ENCODE measurements around the gene OTOP1. TPM values are rescaled to one million over a fixed set of nuclear protein-coding genes. Genes with fewer than 3 reads are reported as not detected.
A peak's percentile ranks its signal among the peaks of the same experiment; 100 is the strongest.

OTOP1 gene
- total RNA-seq, 2 experiments from 2014 or later: not detected

- Mint-ChIP-seq H3K9me3 (no peaks in the 10 kb centered on the region), H3K4me3 (peak overlapping the region; percentile 39), H3K4me1 (ENCODE audit: low read depth) (peaks cover 24% of the 10 kb centered on the region), H3K36me3 (ENCODE audit: low read depth) (peaks cover 51% of the 10 kb centered on the region), H3K27ac (peak overlapping the region; percentile 84), H3K27me3 (no peaks in the 10 kb centered on the region)
- DNase-seq (peak; percentile 42), ATAC-seq (peak; percentile 74)
- intact Hi-C loops (cut with micrococcal nuclease): no loop called here
- TF ChIP-seq CTCF (IDR thresholded peaks at IDR 0.05): no peak
- POLR2A ChIA-PET: interaction anchor here (1.5 kb wide), 1 partner anchor 9 kb away, joined by 3 read pairs; no protein-coding TSS in a partner anchor
- CTCF ChIA-PET: interaction anchor here (3.1 kb wide), 1 partner anchor 9 kb away, joined by 10 read pairs; no protein-coding TSS in a partner anchor
Observed at GRCh38 chr4:4269331-4269731, 42.6 kb upstream of the OTOP1 start.

- H3K4me3 Mint-ChIP-seq: peak overlapping the region; percentile 26
- no peak for TF ChIP-seq CTCF (IDR thresholded peaks at IDR 0.05)
Observed at GRCh38 chr4:4268776-4269175, 42.0 kb upstream of the OTOP1 start.

GRCh38 chr4:4267981-4268380, 41.3 kb upstream of the OTOP1 start:
- intact Hi-C loops (cut with micrococcal nuclease): no loop called here
- ChIA-PET CTCF (interaction anchor here (0.9 to 3.1 kb wide), 2 partner anchors 8 to 16 kb away, joined by 4 to 10 read pairs; no protein-coding TSS in a partner anchor), POLR2A (interaction anchor here (1.0 kb wide), 1 partner anchor 20 kb away, joined by 3 read pairs; the partner anchor contains the start of gene TMEM128)
- ATAC-seq (no peak), DNase-seq (no peak)
- peak overlapping the region; percentile 72 for H3K27ac Mint-ChIP-seq
- H3K4me1 Mint-ChIP-seq (ENCODE audit: low read depth): peaks cover 24% of the 10 kb centered on the region
- no peak for TF ChIP-seq CTCF (IDR thresholded peaks at IDR 0.05)
- H3K9me3 Mint-ChIP-seq: no peaks in the 10 kb centered on the region
- peaks cover 45% of the 10 kb centered on the region for H3K36me3 Mint-ChIP-seq (ENCODE audit: low read depth)
- no peaks in the 10 kb centered on the region for H3K27me3 Mint-ChIP-seq
- H3K4me3 Mint-ChIP-seq: no peak overlapping the region

More at GRCh38 chr4:4268776-4269175, 42.0 kb upstream of the OTOP1 start:
- Mint-ChIP-seq H3K9me3 (no peaks in the 10 kb centered on the region), H3K27ac (peak overlapping the region; percentile 84), H3K4me1 (ENCODE audit: low read depth) (peaks cover 24% of the 10 kb centered on the region), H3K36me3 (ENCODE audit: low read depth) (peaks cover 48% of the 10 kb centered on the region), H3K27me3 (no peaks in the 10 kb centered on the region)
- POLR2A ChIA-PET: interaction anchor here (1.5 kb wide), 1 partner anchor 9 kb away, joined by 3 read pairs; no protein-coding TSS in a partner anchor
- CTCF ChIA-PET: interaction anchor here (0.6 to 3.1 kb wide), 3 partner anchors 9 to 66 kb away, joined by 3 to 10 read pairs (median 4); no protein-coding TSS in a partner anchor
- ATAC-seq (no peak), DNase-seq (no peak)
- intact Hi-C loops (cut with micrococcal nuclease): no loop called here

- H3K27me3 Mint-ChIP-seq: no peaks in the 10 kb centered on the region
- DNase-seq (peak; percentile 10), ATAC-seq (peak; percentile 97)
- ChIA-PET CTCF (interaction anchor here (0.7 to 3.2 kb wide), 19 partner anchors 9 to 179 kb away, joined by 3 to 27 read pairs (median 5); partner anchors contain the start of gene TMEM128), POLR2A (interaction anchor here (0.8 kb wide), 2 partner anchors 9 to 12 kb away, joined by 3 to 4 read pairs; partner anchors contain the start of gene TMEM128)
- H3K4me3 Mint-ChIP-seq: no peak overlapping the region
- peaks cover 7% of the 10 kb centered on the region for H3K4me1 Mint-ChIP-seq (ENCODE audit: low read depth)
- H3K9me3 Mint-ChIP-seq: no peaks in the 10 kb centered on the region
- no peak overlapping the region for H3K27ac Mint-ChIP-seq
- H3K36me3 Mint-ChIP-seq (ENCODE audit: low read depth): no peaks in the 10 kb centered on the region
- TF ChIP-seq CTCF (IDR thresholded peaks at IDR 0.05): peak; percentile 54
- intact Hi-C loops (cut with micrococcal nuclease): no loop called here
Observed at GRCh38 chr4:4260185-4260751, 33.5 kb upstream of the OTOP1 start.
